Measurements from ENCODE around the gene HIVEP1.

HIVEP1 gene

DNA sequence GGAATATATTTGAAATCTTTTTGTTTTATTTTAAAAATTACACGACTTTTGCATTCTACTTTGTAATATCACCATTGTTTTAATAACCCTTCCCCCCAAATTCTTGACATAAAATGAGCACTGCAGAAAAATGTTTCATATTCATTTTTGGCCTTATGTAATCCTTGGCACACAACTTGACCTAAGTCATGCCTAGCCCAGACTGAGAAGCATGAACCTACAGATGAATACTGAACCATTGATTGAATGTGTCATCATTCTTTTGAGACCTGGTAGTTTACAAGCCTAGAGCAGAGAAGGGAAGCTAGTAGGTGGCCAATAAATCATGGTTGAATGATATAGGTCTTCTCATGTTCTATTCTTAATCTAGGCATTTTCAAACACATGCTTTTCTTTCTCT, 188.6 kb downstream of the HIVEP1 start:
- no peak for DNase-seq

DNA sequence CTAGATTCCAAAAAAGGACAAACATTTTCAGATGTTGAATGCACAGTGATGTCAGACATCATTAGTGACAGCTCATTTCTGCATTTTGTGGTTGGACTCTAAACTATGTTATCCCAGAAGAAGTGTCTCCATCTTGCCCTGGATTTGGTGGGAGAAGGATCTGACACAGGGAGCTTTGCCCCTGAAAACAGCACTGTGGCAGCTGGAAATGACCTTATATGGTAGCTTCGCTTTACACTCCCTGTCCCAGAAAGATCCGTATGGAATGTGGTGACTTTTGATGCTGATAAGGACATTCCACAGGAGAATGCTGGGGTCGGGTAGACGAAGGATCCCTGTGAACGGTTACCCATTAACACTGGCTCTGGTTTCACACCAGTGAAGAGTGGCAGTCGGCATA, 190.9 kb downstream of the HIVEP1 start:
- no peak for DNase-seq

DNA sequence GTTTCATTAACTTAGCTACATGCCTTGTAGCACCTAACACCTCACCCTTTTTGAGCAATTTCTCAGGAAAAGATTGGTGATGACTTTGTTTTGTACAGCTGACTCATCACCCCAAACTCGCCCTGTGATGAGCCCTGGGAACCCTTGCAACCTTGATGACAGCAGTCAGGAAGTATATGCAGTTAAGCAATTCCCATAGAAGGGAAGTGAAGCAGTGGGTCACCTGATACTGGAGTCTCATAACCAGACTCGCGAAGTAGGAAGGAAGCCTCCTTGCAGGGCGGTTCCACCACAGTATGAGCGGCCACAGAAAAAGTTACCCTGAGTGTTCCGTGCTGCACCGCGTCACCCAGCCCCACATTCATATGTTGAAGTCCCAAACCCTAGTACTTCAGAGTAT, 196.1 kb downstream of the HIVEP1 start:
- DNase-seq: no peak

DNA sequence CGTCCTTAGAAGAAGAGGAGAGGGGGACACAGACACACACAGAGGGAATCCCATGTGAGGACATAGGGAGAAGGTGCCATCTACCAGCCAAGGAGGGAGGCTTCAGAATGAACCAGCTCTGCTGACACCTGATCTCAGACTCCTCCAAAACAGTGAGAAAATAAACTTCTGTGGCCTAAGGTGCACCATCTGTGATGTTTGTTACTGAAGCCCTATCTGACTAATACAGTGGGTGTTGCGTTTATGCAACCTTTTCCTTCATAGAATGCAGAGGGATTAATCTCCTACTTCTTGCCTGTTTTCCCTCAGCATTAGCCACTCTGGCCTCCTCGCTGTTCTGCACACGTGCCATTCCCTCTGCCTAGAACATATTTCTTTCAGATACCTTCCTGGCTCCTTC, 196.6 kb downstream of the HIVEP1 start:
- DNase-seq: no peak
